ENCODE data around the gene EXOC3.

DNA sequence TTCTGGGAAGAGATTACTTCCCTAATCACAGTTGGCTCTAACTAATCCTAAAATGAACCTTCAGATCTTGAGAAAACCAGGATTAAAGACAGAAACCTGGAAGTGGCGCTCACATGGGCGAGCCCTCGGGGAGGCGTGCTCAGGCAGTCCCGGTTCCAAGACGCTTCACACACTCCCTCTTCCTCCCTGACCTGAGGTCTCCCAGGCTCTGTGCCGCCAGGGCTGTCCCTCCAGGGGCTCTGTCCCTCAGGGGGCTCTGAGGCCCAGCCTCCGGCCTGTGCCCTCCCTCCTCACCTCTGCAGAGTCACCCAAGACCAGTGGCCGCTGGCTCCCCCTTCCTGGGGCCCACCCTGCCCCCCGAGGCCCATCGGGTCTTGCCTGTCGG lies 71.1 kb downstream of the EXOC3 start:
- no peak for TF ChIP-seq GABPB1 (CRISPR knock-in tag; IDR thresholded peaks at IDR 0.05)
- no peak for TF ChIP-seq ZMAT4 (CRISPR knock-in tag; IDR thresholded peaks at IDR 0.05)
- TF ChIP-seq, protein P1, sequence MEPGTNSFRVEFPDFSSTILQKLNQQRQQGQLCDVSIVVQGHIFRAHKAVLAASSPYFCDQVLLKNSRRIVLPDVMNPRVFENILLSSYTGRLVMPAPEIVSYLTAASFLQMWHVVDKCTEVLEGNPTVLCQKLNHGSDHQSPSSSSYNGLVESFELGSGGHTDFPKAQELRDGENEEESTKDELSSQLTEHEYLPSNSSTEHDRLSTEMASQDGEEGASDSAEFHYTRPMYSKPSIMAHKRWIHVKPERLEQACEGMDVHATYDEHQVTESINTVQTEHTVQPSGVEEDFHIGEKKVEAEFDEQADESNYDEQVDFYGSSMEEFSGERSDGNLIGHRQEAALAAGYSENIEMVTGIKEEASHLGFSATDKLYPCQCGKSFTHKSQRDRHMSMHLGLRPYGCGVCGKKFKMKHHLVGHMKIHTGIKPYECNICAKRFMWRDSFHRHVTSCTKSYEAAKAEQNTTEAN (CRISPR knock-in tag; IDR thresholded peaks at IDR 0.05): no peak
- no peak for TF ChIP-seq MAX (CRISPR knock-in tag; IDR thresholded peaks at IDR 0.05)
- no peak for TF ChIP-seq ETV6 (CRISPR knock-in tag; IDR thresholded peaks at IDR 0.05)
- TF ChIP-seq, protein P2, sequence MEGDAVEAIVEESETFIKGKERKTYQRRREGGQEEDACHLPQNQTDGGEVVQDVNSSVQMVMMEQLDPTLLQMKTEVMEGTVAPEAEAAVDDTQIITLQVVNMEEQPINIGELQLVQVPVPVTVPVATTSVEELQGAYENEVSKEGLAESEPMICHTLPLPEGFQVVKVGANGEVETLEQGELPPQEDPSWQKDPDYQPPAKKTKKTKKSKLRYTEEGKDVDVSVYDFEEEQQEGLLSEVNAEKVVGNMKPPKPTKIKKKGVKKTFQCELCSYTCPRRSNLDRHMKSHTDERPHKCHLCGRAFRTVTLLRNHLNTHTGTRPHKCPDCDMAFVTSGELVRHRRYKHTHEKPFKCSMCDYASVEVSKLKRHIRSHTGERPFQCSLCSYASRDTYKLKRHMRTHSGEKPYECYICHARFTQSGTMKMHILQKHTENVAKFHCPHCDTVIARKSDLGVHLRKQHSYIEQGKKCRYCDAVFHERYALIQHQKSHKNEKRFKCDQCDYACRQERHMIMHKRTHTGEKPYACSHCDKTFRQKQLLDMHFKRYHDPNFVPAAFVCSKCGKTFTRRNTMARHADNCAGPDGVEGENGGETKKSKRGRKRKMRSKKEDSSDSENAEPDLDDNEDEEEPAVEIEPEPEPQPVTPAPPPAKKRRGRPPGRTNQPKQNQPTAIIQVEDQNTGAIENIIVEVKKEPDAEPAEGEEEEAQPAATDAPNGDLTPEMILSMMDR (IDR thresholded peaks at IDR 0.05): no peak
- TF ChIP-seq ATF3 (CRISPR knock-in tag; conservative IDR thresholded peaks at IDR 0.05): no peak
- no peak for TF ChIP-seq NR3C1 (CRISPR knock-in tag; conservative IDR thresholded peaks at IDR 0.05; ENCODE audit: low read depth)
- TF ChIP-seq IRF1 (CRISPR knock-in tag; IDR thresholded peaks at IDR 0.05): no peak
- no peak for TF ChIP-seq ZNF317 (CRISPR knock-in tag; IDR thresholded peaks at IDR 0.05; ENCODE audit: borderline replicate concordance, low read depth)
- no peak for TF ChIP-seq FOXK1 (CRISPR knock-in tag; IDR thresholded peaks at IDR 0.05)
- TF ChIP-seq SP1 (CRISPR knock-in tag; conservative IDR thresholded peaks at IDR 0.05): no peak
- no peak for TF ChIP-seq ZNF138 (CRISPR knock-in tag; conservative IDR thresholded peaks at IDR 0.05)

All from WTC11 (cell line).